Measurements from ENCODE around the gene GTF2IRD1. TPM values are rescaled to one million over a fixed set of nuclear protein-coding genes. Genes with fewer than 3 reads are reported as not detected.

GTF2IRD1 gene
- total RNA-seq, 2 donors from 2014 or later, result 2.3 to 3.5 TPM

DNA sequence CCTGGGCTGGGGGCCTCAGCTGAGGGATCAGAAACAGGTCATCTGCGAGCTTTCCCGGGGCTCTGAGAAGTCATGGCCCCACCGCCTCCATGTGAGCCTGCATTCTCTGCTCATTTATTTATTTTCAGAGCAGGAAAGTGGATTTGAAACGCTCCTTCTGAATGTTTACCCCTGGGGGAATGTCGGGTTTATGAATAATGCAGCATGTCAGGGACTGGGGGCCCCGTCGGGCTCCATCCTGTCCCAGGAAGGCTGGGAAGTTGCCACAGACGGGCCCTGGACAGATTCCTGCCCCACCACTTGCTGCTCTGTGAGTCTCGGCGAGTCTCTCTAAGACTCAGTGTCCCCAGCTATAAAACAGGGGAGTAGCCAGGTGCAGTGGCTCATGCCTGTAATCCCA is 11.9 kb upstream of the GTF2IRD1 start:
- no peak overlapping the region for H3K4me3 Mint-ChIP-seq
- H3K36me3 Mint-ChIP-seq (ENCODE audit: low read depth), result peaks cover 2% of the 10 kb centered on the region
- no peaks in the 10 kb centered on the region for H3K9me3 ChIP-seq (ENCODE audit: control insufficient read depth, low read length, poor library complexity, severe bottlenecking)
- peaks cover 4% of the 10 kb centered on the region for H3K4me1 Mint-ChIP-seq
- DNase-seq, result no peak
- H3K27ac Mint-ChIP-seq, result no peak overlapping the region
- peaks cover 8% of the 10 kb centered on the region for H3K27me3 Mint-ChIP-seq
- ATAC-seq, result no peak

DNA sequence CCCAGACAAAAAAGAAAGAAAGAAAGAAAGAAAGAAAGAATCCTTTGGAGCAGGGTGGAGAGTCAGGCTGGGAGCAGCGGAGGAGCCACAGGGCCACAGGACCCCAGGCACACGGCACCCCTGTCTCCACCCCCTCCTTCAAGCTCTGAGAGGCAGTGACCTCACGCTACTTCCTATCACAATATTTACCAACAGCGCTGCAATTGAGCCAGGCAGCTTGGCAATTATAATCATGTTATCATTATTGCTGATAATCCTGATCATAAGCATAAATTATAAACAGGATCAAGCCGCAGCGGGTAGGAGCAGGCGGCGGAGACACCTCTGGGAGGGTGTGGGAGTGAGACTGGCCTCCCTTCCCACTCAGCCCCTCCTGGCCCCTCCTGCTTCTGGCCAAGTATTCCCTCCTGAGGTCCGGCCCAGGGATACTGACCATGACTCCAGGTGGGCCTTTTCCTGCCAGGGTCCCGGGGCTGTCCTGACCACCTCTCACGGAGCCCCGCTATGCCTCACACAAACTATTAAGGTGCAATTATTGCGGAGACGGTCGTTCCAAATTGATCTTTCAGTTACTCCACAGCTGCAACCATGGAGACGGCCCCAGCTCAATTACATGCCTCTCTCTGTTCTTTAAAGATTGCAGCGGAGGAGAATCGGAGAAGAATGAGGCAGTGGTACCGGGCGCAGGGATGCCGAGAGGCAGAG is 10.0 kb upstream of the GTF2IRD1 start:
- peaks cover 2% of the 10 kb centered on the region for H3K36me3 Mint-ChIP-seq (ENCODE audit: low read depth)
- H3K4me1 Mint-ChIP-seq, result peaks cover 4% of the 10 kb centered on the region
- H3K27ac Mint-ChIP-seq, result no peak overlapping the region
- peaks cover 8% of the 10 kb centered on the region for H3K27me3 Mint-ChIP-seq
- DNase-seq (no peak), ATAC-seq (no peak)
- H3K4me3 Mint-ChIP-seq, result no peak overlapping the region
- H3K9me3 ChIP-seq (ENCODE audit: control insufficient read depth, low read length, poor library complexity, severe bottlenecking), result no peaks in the 10 kb centered on the region

DNA sequence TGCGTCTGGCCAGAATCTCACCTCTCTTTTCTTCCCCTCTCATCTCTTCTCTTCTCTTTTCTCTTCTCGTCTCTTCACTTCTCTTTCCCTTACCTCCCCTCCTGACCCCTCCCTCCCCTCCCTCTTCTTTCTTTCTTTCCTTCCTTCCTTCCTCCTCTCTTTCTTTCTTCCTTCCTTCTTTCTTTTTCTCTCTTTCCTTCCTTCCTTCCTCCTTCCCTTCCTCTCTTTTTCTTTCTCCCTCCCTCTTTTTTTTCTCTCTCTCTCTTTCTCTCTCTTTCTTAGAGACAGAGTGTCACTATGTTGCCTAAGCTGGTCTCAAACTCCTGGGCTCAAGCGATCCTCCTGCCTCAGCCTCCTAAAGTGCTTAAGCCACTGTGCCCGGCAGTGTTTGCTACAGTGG is 4.6 kb upstream of the GTF2IRD1 start:
- no peak for ATAC-seq
- no peak overlapping the region for H3K4me3 Mint-ChIP-seq
- H3K27me3 Mint-ChIP-seq, result no peaks in the 10 kb centered on the region
- no peak for DNase-seq
- no peaks in the 10 kb centered on the region for H3K36me3 Mint-ChIP-seq (ENCODE audit: low read depth)
- no peaks in the 10 kb centered on the region for H3K9me3 ChIP-seq (ENCODE audit: control insufficient read depth, low read length, poor library complexity, severe bottlenecking)
- H3K4me1 Mint-ChIP-seq, result peaks cover 16% of the 10 kb centered on the region
- H3K27ac Mint-ChIP-seq, result no peak overlapping the region

DNA sequence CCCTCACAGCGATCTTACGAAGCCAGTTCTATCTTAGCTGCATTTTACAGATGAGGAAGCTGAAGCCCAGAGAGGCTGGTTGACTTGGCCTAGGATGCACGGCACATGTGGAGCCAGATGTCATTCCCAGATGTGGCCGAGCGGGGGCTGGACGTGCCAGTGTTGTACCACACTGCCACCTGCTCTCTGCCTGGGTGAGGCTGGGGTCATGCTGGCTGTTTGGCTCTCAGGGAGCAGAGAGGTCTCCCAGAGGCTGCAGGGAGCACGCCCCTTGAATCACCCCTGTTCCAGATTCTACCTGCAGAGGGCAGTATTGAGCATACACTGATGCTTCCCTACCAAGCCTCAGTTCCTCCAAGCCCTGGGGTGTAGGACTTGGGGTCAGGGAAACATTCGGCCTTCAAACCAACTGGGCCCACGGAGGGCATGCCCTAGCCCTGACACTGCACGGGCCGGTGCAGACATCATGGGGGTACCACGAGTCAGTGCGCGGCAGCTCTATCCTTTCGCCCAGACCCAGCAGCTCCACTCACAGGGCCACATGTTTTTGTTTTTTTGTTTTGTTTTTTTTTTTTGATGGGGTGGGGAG is 3.8 kb upstream of the GTF2IRD1 start:
- no peak overlapping the region for H3K4me3 Mint-ChIP-seq
- peak overlapping the region; percentile 6 for H3K27ac Mint-ChIP-seq
- H3K27me3 Mint-ChIP-seq, result no peaks in the 10 kb centered on the region
- H3K4me1 Mint-ChIP-seq, result peaks cover 15% of the 10 kb centered on the region
- no peaks in the 10 kb centered on the region for H3K36me3 Mint-ChIP-seq (ENCODE audit: low read depth)
- peak; percentile 33 to 66 (median 40) for DNase-seq
- no peaks in the 10 kb centered on the region for H3K9me3 ChIP-seq (ENCODE audit: control insufficient read depth, low read length, poor library complexity, severe bottlenecking)
- ATAC-seq, result no peak

DNA sequence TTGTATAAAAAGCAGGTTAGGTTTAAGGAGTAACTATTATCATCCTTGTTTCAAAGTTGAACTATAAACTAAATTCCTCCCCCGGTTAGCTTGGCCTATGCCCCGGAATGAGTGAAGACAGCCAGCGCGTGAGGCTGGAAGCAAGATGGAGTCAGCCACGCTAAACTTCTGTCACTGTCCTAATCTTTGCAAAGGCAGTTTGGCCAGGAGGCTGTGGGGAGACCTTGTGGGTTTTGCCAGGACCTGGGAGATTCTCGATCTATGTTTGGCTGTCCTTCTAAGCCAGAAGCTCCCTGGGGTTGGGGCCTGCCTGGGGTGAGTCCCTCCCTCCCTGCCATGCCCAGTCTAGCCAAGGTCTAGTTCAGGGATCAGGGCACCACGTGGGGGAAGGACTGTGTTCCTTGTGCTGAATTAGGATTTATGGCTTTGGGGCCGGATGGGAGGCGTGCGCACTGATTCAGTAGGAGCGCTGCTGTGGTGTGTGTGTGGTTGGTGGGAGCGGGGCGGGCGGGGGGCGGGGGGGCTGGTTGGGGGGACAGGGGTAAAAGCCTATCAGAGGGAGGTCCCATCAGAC is 871 bp upstream of the GTF2IRD1 start:
- peak in 2 of 3 donors; percentile 11 to 20 for DNase-seq
- ATAC-seq, result peak; percentile 1
- Mint-ChIP-seq H3K27ac (peak overlapping the region; percentile 97), H3K4me3 (peak overlapping the region; percentile 89), H3K27me3 (no peaks in the 10 kb centered on the region), H3K4me1 (peaks cover 15% of the 10 kb centered on the region), H3K36me3 (ENCODE audit: low read depth) (no peaks in the 10 kb centered on the region)
- H3K9me3 ChIP-seq (ENCODE audit: control insufficient read depth, low read length, poor library complexity, severe bottlenecking), result no peaks in the 10 kb centered on the region

DNA sequence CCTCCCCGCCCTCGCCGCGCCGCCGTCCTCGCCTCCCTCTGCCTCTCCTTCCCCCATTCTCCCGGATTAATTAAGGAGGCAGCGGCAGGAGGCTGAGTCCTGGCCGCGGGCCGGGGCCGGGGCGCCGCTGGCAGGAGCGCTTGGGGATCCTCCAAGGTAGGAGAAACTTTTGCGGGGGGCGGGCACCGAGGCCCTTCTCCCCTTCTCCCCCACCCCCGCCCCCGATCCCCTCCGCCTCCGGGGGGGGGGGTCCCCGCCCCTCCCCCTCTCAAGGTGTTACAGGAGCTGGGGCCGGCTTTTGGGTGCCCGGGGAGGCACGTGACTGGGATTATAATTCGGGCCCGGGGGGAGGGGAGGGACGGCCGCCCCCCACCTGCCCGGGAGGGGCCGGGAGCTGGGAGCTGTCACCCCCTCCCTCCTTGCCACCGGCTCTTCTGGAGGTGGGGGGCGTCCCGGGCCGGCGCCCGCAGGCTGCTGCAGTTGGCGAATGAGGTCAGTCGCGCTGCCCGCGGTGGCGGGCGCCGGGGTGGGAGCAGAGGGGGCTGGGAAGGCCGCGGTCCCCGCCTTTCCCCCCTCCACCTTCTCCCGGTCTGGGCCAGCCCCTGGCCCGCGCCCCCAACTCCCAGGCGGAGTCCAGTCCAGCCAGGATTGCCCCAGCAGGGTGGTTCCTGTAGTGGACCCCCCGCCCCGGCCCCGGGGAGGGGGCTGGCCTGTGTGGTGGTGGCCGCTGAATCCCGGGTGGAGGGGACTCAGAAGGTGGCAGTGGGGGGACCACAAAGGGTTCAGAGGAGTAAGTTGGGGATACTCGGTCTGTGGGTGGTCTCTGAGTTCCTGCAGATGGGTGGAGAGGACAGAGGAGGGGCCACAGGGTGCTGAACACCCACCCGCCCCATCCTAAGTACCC is 567 bp downstream of the GTF2IRD1 start:
- peak in 1 of 3 donors; percentile 12 for DNase-seq
- peaks cover 15% of the 10 kb centered on the region for H3K4me1 Mint-ChIP-seq
- peak overlapping the region; percentile 34 for H3K27ac Mint-ChIP-seq

DNA sequence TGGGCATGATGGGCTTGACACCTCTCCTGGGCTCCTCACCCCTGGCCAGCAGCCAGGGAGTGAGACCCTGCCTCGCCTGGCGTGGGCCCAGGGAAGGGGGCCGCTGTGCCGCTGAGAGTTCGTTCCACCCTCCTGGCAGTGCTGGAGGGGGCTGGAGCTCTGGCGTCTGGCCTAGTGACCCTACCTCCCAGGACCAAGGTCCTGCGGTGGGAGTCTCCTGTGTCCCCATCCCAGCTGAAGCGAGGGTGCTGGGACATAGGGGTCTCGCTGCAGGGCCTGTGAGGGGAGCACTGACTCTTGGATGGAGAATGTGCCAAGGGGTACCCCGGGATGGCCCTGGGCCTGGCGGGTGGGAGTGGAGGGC is 1.2 kb downstream of the GTF2IRD1 start:
- Mint-ChIP-seq H3K4me3 (peak overlapping the region; percentile 58), H3K36me3 (ENCODE audit: low read depth) (no peaks in the 10 kb centered on the region), H3K27ac (peak overlapping the region; percentile 34), H3K4me1 (peaks cover 12% of the 10 kb centered on the region), H3K27me3 (no peaks in the 10 kb centered on the region)
- no peak for ATAC-seq
- DNase-seq, result no peak
- no peaks in the 10 kb centered on the region for H3K9me3 ChIP-seq (ENCODE audit: control insufficient read depth, low read length, poor library complexity, severe bottlenecking)

More for the DNA sequence above, 567 bp downstream of the GTF2IRD1 start:
- no peaks in the 10 kb centered on the region for H3K36me3 Mint-ChIP-seq (ENCODE audit: low read depth)
- H3K27me3 Mint-ChIP-seq, result no peaks in the 10 kb centered on the region
- ATAC-seq, result no peak
- peak overlapping the region; percentile 89 for H3K4me3 Mint-ChIP-seq
- no peaks in the 10 kb centered on the region for H3K9me3 ChIP-seq (ENCODE audit: control insufficient read depth, low read length, poor library complexity, severe bottlenecking)

DNA sequence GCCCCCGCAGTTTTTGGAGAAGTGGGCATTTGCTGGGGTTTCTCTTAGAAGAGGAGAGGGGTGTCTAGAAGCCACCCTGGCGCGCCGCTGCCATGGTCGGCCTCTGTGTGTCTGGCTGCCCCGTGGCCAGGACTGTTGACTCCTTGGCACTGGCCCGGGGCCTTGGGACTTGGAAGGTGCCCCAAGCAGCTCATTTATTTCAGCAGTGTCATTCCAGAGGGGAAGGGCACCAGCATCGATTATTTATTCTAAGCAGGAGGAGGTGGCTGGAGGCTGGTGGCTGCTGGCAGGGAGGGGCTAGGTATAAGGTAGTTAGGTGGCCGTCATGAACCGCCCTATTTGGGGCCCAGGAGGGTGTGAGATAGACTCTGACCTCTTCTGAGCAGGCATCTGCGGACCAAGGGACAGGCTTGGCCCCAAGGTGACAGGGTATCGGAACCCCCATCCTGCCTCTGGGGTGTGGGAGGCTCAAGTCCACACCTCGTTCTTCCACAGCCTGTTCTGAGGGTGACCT is 1.6 kb downstream of the GTF2IRD1 start:
- Mint-ChIP-seq H3K27ac (peak overlapping the region; percentile 34), H3K27me3 (no peaks in the 10 kb centered on the region), H3K4me3 (peak overlapping the region; percentile 58), H3K4me1 (peaks cover 10% of the 10 kb centered on the region), H3K36me3 (ENCODE audit: low read depth) (no peaks in the 10 kb centered on the region)
- ATAC-seq (no peak), DNase-seq (no peak)
- H3K9me3 ChIP-seq (ENCODE audit: control insufficient read depth, low read length, poor library complexity, severe bottlenecking), result no peaks in the 10 kb centered on the region

DNA sequence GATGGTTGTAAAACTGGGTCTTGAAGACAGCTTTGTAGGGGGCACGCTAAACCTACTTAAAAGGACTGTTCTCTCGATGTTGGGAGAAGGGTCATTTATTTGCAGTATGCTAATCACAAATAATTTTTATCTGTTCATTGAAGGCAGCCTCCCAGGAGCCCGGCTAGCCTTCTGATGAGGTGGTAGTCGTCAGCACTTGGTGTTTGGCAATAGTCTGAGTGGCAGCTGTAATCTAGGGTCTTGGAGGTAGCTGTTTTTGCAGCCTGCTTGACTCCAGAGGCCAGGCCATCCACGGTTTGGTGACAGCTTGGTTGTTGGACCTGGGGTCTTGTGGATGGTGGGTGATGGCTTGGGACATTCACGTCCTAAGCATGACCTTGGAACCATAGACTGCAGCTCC is 2.2 kb downstream of the GTF2IRD1 start:
- peak overlapping the region; percentile 27 for H3K27ac Mint-ChIP-seq
- no peaks in the 10 kb centered on the region for H3K9me3 ChIP-seq (ENCODE audit: control insufficient read depth, low read length, poor library complexity, severe bottlenecking)
- H3K27me3 Mint-ChIP-seq, result no peaks in the 10 kb centered on the region
- ATAC-seq (no peak), DNase-seq (no peak)
- peaks cover 10% of the 10 kb centered on the region for H3K4me1 Mint-ChIP-seq
- H3K36me3 Mint-ChIP-seq (ENCODE audit: low read depth), result no peaks in the 10 kb centered on the region
- peak overlapping the region; percentile 58 for H3K4me3 Mint-ChIP-seq

DNA sequence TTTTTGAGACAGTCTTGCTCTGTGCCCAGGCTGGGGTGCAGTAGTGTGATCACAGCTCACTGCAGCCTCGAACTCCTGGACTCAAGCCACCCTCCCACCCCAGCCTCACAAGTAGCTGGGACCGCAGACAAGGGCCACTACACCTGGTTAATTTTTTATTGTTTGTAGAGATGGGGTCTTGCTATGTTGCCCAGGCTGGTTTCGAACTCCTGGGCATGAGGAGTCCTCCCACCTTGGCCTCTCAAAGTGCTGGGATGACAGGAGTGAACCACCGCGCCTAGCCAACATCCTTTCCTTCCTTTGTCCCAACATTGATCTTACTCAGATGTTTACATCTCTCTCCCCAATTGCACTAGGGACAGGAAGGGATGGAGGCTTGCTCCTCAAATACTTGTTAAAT is 3.3 kb downstream of the GTF2IRD1 start:
- DNase-seq (no peak), ATAC-seq (no peak)
- H3K4me3 Mint-ChIP-seq, result peak overlapping the region; percentile 36
- peak overlapping the region; percentile 86 for H3K27ac Mint-ChIP-seq
- H3K4me1 Mint-ChIP-seq, result peaks cover 10% of the 10 kb centered on the region
- H3K9me3 ChIP-seq (ENCODE audit: control insufficient read depth, low read length, poor library complexity, severe bottlenecking), result no peaks in the 10 kb centered on the region
- no peaks in the 10 kb centered on the region for H3K36me3 Mint-ChIP-seq (ENCODE audit: low read depth)
- H3K27me3 Mint-ChIP-seq, result no peaks in the 10 kb centered on the region

DNA sequence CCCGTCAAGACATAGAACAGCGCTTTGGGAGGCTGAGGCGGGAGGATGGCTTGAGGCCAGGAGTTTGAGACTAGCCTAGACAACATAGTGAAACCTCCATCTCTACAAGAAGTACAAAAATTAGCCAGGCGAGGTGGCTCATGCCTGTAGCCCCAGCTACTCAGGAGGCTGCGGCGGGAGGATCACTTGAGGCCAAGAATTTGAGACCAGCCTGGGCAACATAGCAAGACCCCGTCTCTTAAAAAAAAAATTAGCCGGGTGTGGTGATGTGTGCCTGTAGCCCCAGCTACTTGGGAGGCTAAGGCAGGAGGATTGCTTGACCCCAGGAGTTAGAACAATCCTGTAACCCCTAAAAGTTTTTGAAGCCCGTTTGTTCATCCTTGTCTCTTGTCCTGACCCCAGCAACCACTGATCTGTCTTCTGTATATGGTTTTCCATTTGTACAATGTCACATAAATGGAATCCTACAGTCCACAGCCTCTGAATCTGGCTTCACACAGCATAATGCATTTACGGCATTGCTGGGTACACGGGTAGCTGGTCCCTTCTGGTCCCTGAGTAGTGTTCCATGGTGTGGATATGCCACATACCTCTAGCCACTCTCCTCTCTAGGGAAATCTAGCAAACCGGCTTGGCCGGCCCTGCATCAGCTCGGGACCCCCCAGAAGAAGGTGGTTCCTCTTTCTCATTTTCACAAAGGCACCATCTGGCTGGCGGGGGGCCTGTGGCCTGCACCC is 8.4 kb downstream of the GTF2IRD1 start:
- no peak for DNase-seq
- Mint-ChIP-seq H3K27ac (no peak overlapping the region), H3K4me3 (no peak overlapping the region), H3K27me3 (no peaks in the 10 kb centered on the region), H3K4me1 (peaks cover 8% of the 10 kb centered on the region), H3K36me3 (ENCODE audit: low read depth) (no peaks in the 10 kb centered on the region)
- H3K9me3 ChIP-seq (ENCODE audit: control insufficient read depth, low read length, poor library complexity, severe bottlenecking), result no peaks in the 10 kb centered on the region
- ATAC-seq, result no peak

DNA sequence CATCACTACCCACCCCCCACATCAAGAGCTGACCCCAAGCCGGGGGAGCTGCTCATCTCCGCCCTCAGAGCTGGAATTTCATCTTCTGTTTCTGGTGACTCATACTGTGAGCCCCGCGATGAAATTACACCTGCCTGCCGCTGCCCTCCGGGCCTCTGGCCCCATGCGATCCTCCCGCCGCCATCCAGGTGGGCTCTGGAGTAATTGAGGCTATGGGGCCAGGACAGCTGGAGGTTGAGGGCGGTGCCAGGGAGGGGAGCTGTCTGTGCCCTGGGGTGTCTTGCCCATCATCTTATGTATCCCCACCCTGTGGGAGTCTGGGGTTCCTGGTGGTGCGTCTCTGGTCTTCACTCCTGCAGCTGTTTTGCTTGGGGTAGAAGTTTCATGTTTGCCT is 9.0 kb downstream of the GTF2IRD1 start:
- no peaks in the 10 kb centered on the region for H3K9me3 ChIP-seq (ENCODE audit: control insufficient read depth, low read length, poor library complexity, severe bottlenecking)
- Mint-ChIP-seq H3K36me3 (ENCODE audit: low read depth) (no peaks in the 10 kb centered on the region), H3K27ac (no peak overlapping the region), H3K4me3 (no peak overlapping the region), H3K4me1 (peaks cover 8% of the 10 kb centered on the region), H3K27me3 (no peaks in the 10 kb centered on the region)
- no peak for ATAC-seq
- no peak for DNase-seq
